GM12878 (cell line): Measurements from ENCODE around the gene CDC14C. TPM values are rescaled to one million over a fixed set of nuclear protein-coding genes. Genes with fewer than 3 reads are reported as not detected.

Experiments used
- ATAC-seq: fragments of 200-7000 bp; cut with Tn5 transposase; 3 replicates; pipeline ENCODE4 v1.9.1; 2020; ENCODE audit warnings: mild to moderate bottlenecking, moderate library complexity
- BruUV-seq: library from RNA; stranded (reverse); fragments of 400-500 nt; replicated peaks from 2 replicates; lab custom pipeline; 2021; lab: Mats Ljungman, UMichigan
- CTCF ChIA-PET: fragments of 300-600 bp; sonication (Branson Sonifier 250); formaldehyde crosslinking; extraction: SDS; loops from one replicate; lab custom pipeline; 2021; ENCODE audit warnings: inconsistent platforms; lab: Yijun Ruan, JAX
- POLR2A ChIA-PET: fragments of 350-600 bp; formaldehyde crosslinking; extraction: SDS; loops from one replicate; lab custom pipeline; 2021; ENCODE audit warnings: inconsistent platforms; lab: Charles Lee
- RAD21 ChIA-PET: fragments of 300-600 bp; sonication (Branson Sonifier 250); formaldehyde crosslinking; loops from one replicate; lab custom pipeline; 2023; ENCODE audit warnings: antibody characterized with exemption; ENCODE audit not compliant: unreplicated experiment; lab: Charles Lee
- SMC1A ChIA-PET: fragments of 300-600 bp; sonication (Branson Sonifier 250); formaldehyde crosslinking; loops from one replicate; lab custom pipeline; 2023; ENCODE audit not compliant: unreplicated experiment, uncharacterized antibody; lab: Charles Lee
- DNase-seq: peaks from one replicate; pipeline ENCODE4 v3.0.0-alpha.2; 2011; ENCODE audit warnings: low read depth, low spot score
- FAIRE-seq: peaks from 3 replicates; lab custom pipeline; 2011; peaks lifted over from hg19 to GRCh38; lab: Jason Lieb, UNC
- H2AFZ ChIP-seq: 2 replicates; pipeline ENCODE4 v1.6.0; 2011; ENCODE audit warnings: low read depth, low read length, control low read depth; ENCODE audit not compliant: control insufficient read depth
- H3K27ac ChIP-seq: 2 replicates; pipeline ENCODE4 v1.5.1; 2011; ENCODE audit warnings: control low read depth; ENCODE audit not compliant: control insufficient read depth, insufficient read depth
- H3K27me3 ChIP-seq, 2 experiments: replicated peaks in 1 of 2; 2 replicates each; pipeline versions ENCODE4 v1.6.0 to v1.6.1; 2011; ENCODE audit warnings: low read length in 1 of 2; ENCODE audit not compliant: control insufficient read depth in 2 of 2, insufficient read depth in 2 of 2
- H3K36me3 ChIP-seq, 2 experiments: 2 replicates each; pipeline ENCODE4 v1.5.1; 2011; ENCODE audit warnings: low read length in 1 of 2; ENCODE audit not compliant: control insufficient read depth in 2 of 2, insufficient read depth in 2 of 2
- H3K4me1 ChIP-seq: 2 replicates; pipeline ENCODE4 v1.6.1; 2011; ENCODE audit warnings: mild to moderate bottlenecking, low read length, moderate library complexity, mixed read lengths; ENCODE audit not compliant: control insufficient read depth, insufficient read depth
- H3K4me2 ChIP-seq: 2 replicates; pipeline ENCODE4 v1.6.0; 2011; ENCODE audit warnings: control low read depth; ENCODE audit not compliant: control insufficient read depth, insufficient read depth
- H3K4me3 ChIP-seq: fragments of 200-600 bp; sonication (generic); 2 replicates; pipeline ENCODE4 v1.5.1; 2016
- H3K79me2 ChIP-seq: 2 replicates; pipeline ENCODE4 v1.6.0; 2011; ENCODE audit warnings: low read length; ENCODE audit not compliant: control insufficient read depth, insufficient read depth
- H3K9ac ChIP-seq: 2 replicates; pipeline ENCODE4 v1.8.0; 2011; ENCODE audit warnings: low read length, control low read depth, mixed read lengths; ENCODE audit not compliant: control insufficient read depth, insufficient read depth
- H3K9me3 ChIP-seq: replicated peaks from 3 replicates; pipeline ENCODE4 v1.5.1; 2011; ENCODE audit warnings: mild to moderate bottlenecking, low read length; ENCODE audit not compliant: control insufficient read depth, insufficient read depth
- H4K20me1 ChIP-seq: 2 replicates; pipeline ENCODE4 v1.6.0; 2011; ENCODE audit not compliant: control insufficient read depth, insufficient read depth
- EP300 ChIP-seq, 2 experiments: fragments of 150-350 bp in 1 of 2; IDR thresholded peaks; 2 replicates each; pipeline ENCODE4 v1.6.1; 2011 to 2012; ENCODE audit warnings: low read depth in 2 of 2, low read length in 2 of 2, borderline replicate concordance in 1 of 2, improper control_type of control experiment in 1 of 2, inconsistent platforms in 1 of 2; ENCODE audit not compliant: control insufficient read depth in 1 of 2
- RBBP5 ChIP-seq: fragments of 200-600 bp; sonication (generic); conservative IDR thresholded peaks from 2 replicates; pipeline ENCODE4 v1.6.1; 2016
- SMC3 ChIP-seq: IDR thresholded peaks from 2 replicates; pipeline ENCODE4 v1.6.1; 2011; ENCODE audit warnings: low read length, improper control_type of control experiment, borderline replicate concordance
- ZBTB4 ChIP-seq: fragments of 450-650 bp; formaldehyde crosslinking; IDR thresholded peaks from 2 replicates; pipeline ENCODE4 v1.4.0; 2022; ENCODE audit warnings: mild to moderate bottlenecking, moderate library complexity
- ZNF24 ChIP-seq: fragments of 450-650 bp; IDR thresholded peaks from 2 replicates; pipeline ENCODE4 v1.6.1; 2017; ENCODE audit warnings: antibody characterized with exemption, mild to moderate bottlenecking
- ZNF274 ChIP-seq: IDR thresholded peaks from one replicate; pipeline ENCODE4 v1.8.0; 2011; ENCODE audit not compliant: insufficient read length, insufficient read depth
- ZNF384 ChIP-seq: IDR thresholded peaks from 2 replicates; pipeline ENCODE4 v1.6.1; 2012; ENCODE audit warnings: low read depth, mild to moderate bottlenecking, low read length, improper control_type of control experiment, borderline replicate concordance
- WGBS: methylation state at CpG from one replicate; pipeline ENCODE4 v1.1.6; 2016; ENCODE audit warnings: low lambda C conversion rate; ENCODE audit not compliant: insufficient replicate concordance, insufficient coverage; ENCODE audit errors: missing lambda C conversion rate; 5-methylcytosine and 5-hydroxymethylcytosine counted together
- in situ Hi-C: fragments of 300-500 bp; cut with MboI; formaldehyde crosslinking; loops from 9 replicates; pipeline ENCODE4 v1.14.3; 2018; ENCODE audit warnings: mixed read lengths
- intact Hi-C: fragments of 100-400 bp; cut with micrococcal nuclease; formaldehyde crosslinking; loops from one replicate; pipeline ENCODE4 v1.14.2; 2022; ENCODE audit not compliant: unreplicated experiment
- polyA plus RNA-seq, 11 experiments: library from polyadenylated mRNA; depleted of rRNA in 4 of 11; unstranded in 6 of 11; stranded (reverse) in 5 of 11; fragments of >200 nt; fragmentation: Nextera tagmentation in 4 of 11; fragmentation: Illumina TruSeq in 1 of 11; extraction: Ambion mirVana in 4 of 11; extraction: Trizol in 1 of 11; gene quantifications; 1 replicate in 1 of 11; 2 replicates in 10 of 11; pipeline versions ENCODE4 v1.2.1 to v1.2.3, GENCODE V29; 2011 to 2016; ENCODE audit warnings: inconsistent platforms in 2 of 11, missing spikeins in 2 of 11, low read depth in 1 of 11
- total RNA-seq, 4 experiments: library from RNA; depleted of rRNA in 3 of 4; stranded (reverse); fragments of >200 nt in 3 of 4; fragmentation: Illumina TruSeq in 1 of 4; extraction: Trizol in 1 of 4; gene quantifications; 2 replicates each; pipeline versions ENCODE4 v1.2.1 to v1.2.3, GENCODE V29; 2013 to 2021
- TF ChIP-seq, protein P1 (sequence below): fragments of 450-650 bp; IDR thresholded peaks from 2 replicates; pipeline ENCODE4 v1.6.1; 2016; ENCODE audit warnings: mild to moderate bottlenecking
- TF ChIP-seq, protein P2 (sequence below): IDR thresholded peaks from 2 replicates; pipeline ENCODE4 v1.6.1; 2011; ENCODE audit warnings: low read depth, mild to moderate bottlenecking, low read length, moderate library complexity, borderline replicate concordance; ENCODE audit errors: extremely low read depth
- TF ChIP-seq, protein P3 (sequence below): fragments of 450-650 bp; IDR thresholded peaks from 2 replicates; pipeline ENCODE4 v1.6.1; 2018; ENCODE audit warnings: borderline replicate concordance, mild to moderate bottlenecking; ENCODE audit not compliant: partially characterized antibody

The CDC14C gene
- total and polyA plus RNA-seq, 10 of the 15 experiments (the other 5 are each of a cell fraction or from before 2014, with no cell fraction given) = 0.03 TPM; not detected in 9

DNA sequence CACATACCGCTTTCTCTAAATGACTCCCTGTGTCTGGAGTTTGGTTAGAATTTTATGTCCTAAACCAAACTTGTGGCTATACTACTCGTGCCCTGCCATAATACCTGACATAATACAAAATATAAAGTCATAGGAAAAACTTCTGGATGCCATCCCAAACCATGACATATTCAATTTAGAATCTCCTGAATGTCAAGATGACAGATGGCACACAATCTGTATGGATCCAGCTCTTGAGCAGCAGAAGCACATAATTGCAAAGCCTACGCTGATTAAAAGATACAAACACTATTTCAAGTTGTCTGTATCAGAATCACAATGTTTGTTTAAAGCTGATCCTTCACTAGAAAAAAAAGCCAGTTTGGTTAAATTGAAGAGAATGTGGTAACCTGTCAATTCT is 22.4 kb upstream of the CDC14C start:
- no peak overlapping the region for H3K27ac ChIP-seq
- no peaks in the 10 kb centered on the region for H4K20me1 ChIP-seq
- SMC1A ChIA-PET = no interaction called here
- H3K79me2 ChIP-seq = no peaks in the 10 kb centered on the region
- no peak overlapping the region for H3K4me3 ChIP-seq
- H2AFZ ChIP-seq = no peak overlapping the region
- in situ Hi-C loops (no loop called here), intact Hi-C loops (no loop called here)
- no peaks in the 10 kb centered on the region for H3K27me3 ChIP-seq
- H3K4me2 ChIP-seq = no peak overlapping the region
- RAD21 ChIA-PET = no interaction called here
- 34% methylated on average over 3 of the region's 3 CpGs for WGBS
- no TSS peak for BruUV-seq
- TF ChIP-seq ZNF274 (no peak), RBBP5 (no peak)
- TF ChIP-seq, all 136 proteins: peak for 0
- Histone ChIP-seq H3K9ac (no peak overlapping the region), H3K36me3 (no peaks in the 10 kb centered on the region), H3K4me1 (no peaks in the 10 kb centered on the region), H3K9me3 (no peaks in the 10 kb centered on the region)
- CTCF ChIA-PET = no interaction called here
- DNase-seq = no peak
- POLR2A ChIA-PET = no interaction called here
- no peak for ATAC-seq
- FAIRE-seq = no peak

DNA sequence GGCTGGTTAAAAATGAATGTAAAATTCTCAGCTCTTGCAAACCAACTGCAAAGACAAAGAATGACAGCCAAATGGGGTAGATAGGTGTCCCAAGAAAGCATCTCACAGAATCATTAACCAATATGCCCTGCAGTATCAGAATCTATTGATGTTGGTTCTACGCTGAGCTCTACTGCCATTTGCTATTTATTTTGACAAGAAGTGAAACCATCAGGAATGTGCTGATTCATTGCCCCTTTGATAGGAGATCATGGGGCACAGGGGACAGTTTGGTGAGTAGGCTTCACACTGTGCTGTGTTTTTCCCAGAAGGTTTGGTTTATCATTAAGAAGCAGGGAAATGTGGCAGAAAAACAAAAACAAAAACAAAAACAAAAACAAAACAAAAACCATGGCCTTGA is 19.4 kb upstream of the CDC14C start:
- H3K36me3 ChIP-seq = no peaks in the 10 kb centered on the region
- H3K9me3 ChIP-seq = no peaks in the 10 kb centered on the region
- ATAC-seq = no peak
- RAD21 ChIA-PET = no interaction called here
- H3K27ac ChIP-seq = no peak overlapping the region
- no peak overlapping the region for H3K9ac ChIP-seq
- no peak overlapping the region for H2AFZ ChIP-seq
- H3K27me3 ChIP-seq = no peaks in the 10 kb centered on the region
- H3K4me2 ChIP-seq = no peak overlapping the region
- intact Hi-C loops (no loop called here), in situ Hi-C loops (no loop called here)
- CTCF ChIA-PET = no interaction called here
- H3K4me3 ChIP-seq = no peak overlapping the region
- no TSS peak for BruUV-seq
- H4K20me1 ChIP-seq = no peaks in the 10 kb centered on the region
- H3K79me2 ChIP-seq = no peaks in the 10 kb centered on the region
- 33% methylated on average over 1 of the region's 1 CpG for WGBS
- FAIRE-seq = no peak
- SMC1A ChIA-PET = no interaction called here
- POLR2A ChIA-PET = no interaction called here
- H3K4me1 ChIP-seq = no peaks in the 10 kb centered on the region
- no peak for DNase-seq
- TF ChIP-seq ZNF384 = no peak
- no peak for TF ChIP-seq SMC3
- TF ChIP-seq ZBTB4 (CRISPR knock-in tag) = no peak
- TF ChIP-seq, protein P1, sequence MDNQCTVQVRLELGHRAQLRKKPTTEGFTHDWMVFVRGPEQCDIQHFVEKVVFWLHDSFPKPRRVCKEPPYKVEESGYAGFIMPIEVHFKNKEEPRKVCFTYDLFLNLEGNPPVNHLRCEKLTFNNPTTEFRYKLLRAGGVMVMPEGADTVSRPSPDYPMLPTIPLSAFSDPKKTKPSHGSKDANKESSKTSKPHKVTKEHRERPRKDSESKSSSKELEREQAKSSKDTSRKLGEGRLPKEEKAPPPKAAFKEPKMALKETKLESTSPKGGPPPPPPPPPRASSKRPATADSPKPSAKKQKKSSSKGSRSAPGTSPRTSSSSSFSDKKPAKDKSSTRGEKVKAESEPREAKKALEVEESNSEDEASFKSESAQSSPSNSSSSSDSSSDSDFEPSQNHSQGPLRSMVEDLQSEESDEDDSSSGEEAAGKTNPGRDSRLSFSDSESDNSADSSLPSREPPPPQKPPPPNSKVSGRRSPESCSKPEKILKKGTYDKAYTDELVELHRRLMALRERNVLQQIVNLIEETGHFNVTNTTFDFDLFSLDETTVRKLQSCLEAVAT = no peak
- TF ChIP-seq ZNF24 = no peak
- TF ChIP-seq, protein P2, sequence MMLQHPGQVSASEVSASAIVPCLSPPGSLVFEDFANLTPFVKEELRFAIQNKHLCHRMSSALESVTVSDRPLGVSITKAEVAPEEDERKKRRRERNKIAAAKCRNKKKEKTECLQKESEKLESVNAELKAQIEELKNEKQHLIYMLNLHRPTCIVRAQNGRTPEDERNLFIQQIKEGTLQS = no peak
- TF ChIP-seq EP300 (IDR thresholded peaks at IDR 0.05; ENCODE audit: borderline replicate concordance in 1 of 2, control insufficient read depth in 1 of 2, low read depth in 2 of 2, low read length in 2 of 2) = no peak
- TF ChIP-seq, protein P3, sequence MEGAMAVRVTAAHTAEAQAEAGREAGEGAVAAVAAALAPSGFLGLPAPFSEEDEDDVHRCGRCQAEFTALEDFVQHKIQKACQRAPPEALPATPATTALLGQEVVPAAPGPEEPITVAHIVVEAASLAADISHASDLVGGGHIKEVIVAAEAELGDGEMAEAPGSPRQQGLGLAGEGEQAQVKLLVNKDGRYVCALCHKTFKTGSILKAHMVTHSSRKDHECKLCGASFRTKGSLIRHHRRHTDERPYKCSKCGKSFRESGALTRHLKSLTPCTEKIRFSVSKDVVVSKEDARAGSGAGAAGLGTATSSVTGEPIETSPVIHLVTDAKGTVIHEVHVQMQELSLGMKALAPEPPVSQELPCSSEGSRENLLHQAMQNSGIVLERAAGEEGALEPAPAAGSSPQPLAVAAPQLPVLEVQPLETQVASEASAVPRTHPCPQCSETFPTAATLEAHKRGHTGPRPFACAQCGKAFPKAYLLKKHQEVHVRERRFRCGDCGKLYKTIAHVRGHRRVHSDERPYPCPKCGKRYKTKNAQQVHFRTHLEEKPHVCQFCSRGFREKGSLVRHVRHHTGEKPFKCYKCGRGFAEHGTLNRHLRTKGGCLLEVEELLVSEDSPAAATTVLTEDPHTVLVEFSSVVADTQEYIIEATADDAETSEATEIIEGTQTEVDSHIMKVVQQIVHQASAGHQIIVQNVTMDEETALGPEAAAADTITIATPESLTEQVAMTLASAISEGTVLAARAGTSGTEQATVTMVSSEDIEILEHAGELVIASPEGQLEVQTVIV = no peak
